A673 (cell line): ENCODE data around the gene MIER2. TPM values are rescaled to one million over a fixed set of nuclear protein-coding genes. Genes with fewer than 3 reads are reported as not detected.

Source experiments
- BruUV-seq: library from RNA; stranded (reverse); fragments of 400-500 nt; replicated peaks from 2 replicates; lab custom pipeline; 2021; lab: Mats Ljungman, UMichigan
- CTCF ChIA-PET: fragments of 300-600 bp; sonication (Branson Sonifier 250); formaldehyde crosslinking; loops from one replicate; lab custom pipeline; 2022; ENCODE audit warnings: antibody characterized with exemption; lab: Charles Lee
- POLR2A ChIA-PET: fragments of 300-600 bp; sonication (Branson Sonifier 250); formaldehyde crosslinking; loops from one replicate; lab custom pipeline; 2022; ENCODE audit warnings: antibody characterized with exemption; ENCODE audit not compliant: low non-redundant PET; lab: Charles Lee
- DNase-seq: peaks from one replicate; pipeline ENCODE4 v3.0.0-alpha.2; 2015; ENCODE audit warnings: low spot score
- H3K27ac ChIP-seq: fragments of 200-600 bp; sonication (generic); 2 replicates; pipeline ENCODE4 v1.5.1; 2016; ENCODE audit warnings: mixed run types, low read depth, mild to moderate bottlenecking, mixed read lengths, antibody characterized with exemption, low read length; ENCODE audit not compliant: poor library complexity, severe bottlenecking
- H3K27me3 ChIP-seq: fragments of 200-600 bp; sonication (generic); replicated peaks from 2 replicates; pipeline ENCODE4 v1.6.1; 2017; ENCODE audit warnings: mixed run types, low read depth, mild to moderate bottlenecking, mixed read lengths, antibody characterized with exemption, low read length; ENCODE audit not compliant: insufficient read depth, poor library complexity
- H3K36me3 ChIP-seq: fragments of 200-600 bp; sonication (generic); 2 replicates; pipeline ENCODE4 v1.6.1; 2016; ENCODE audit warnings: mixed run types, mild to moderate bottlenecking, mixed read lengths, antibody characterized with exemption, low read length; ENCODE audit not compliant: insufficient read depth, poor library complexity, severe bottlenecking
- H3K4me1 ChIP-seq: fragments of 200-600 bp; sonication (generic); 2 replicates; pipeline ENCODE4 v1.6.1; 2017; ENCODE audit warnings: mixed run types, mild to moderate bottlenecking, mixed read lengths, antibody characterized with exemption, low read length; ENCODE audit not compliant: insufficient read depth, poor library complexity, severe bottlenecking
- H3K4me3 ChIP-seq: fragments of 200-600 bp; sonication (generic); 2 replicates; pipeline ENCODE4 v1.5.1; 2016; ENCODE audit warnings: low read depth, mixed run types, mild to moderate bottlenecking, mixed read lengths, low read length; ENCODE audit not compliant: poor library complexity, severe bottlenecking
- H3K9me3 ChIP-seq: fragments of 200-600 bp; sonication (generic); 2 replicates; pipeline ENCODE4 v1.6.1; 2016; ENCODE audit warnings: mixed run types, low read depth, mild to moderate bottlenecking, mixed read lengths, antibody characterized with exemption, low read length; ENCODE audit not compliant: poor library complexity, severe bottlenecking
- CTCF ChIP-seq: fragments of 300-800, 200-600 bp; sonication (generic); conservative IDR thresholded peaks from 2 replicates; pipeline ENCODE4 v1.5.1; 2017; ENCODE audit warnings: low read depth, mild to moderate bottlenecking, antibody characterized with exemption, low read length, moderate library complexity, mixed read lengths
- EZH2 ChIP-seq: fragments of 200-600 bp; sonication (generic); IDR thresholded peaks from 2 replicates; pipeline ENCODE4 v1.6.1; 2017; ENCODE audit warnings: borderline replicate concordance, low read depth, mild to moderate bottlenecking, mixed read lengths, antibody characterized with exemption, low read length; ENCODE audit not compliant: poor library complexity, severe bottlenecking
- intact Hi-C: fragments of 100-400 bp; cut with micrococcal nuclease; formaldehyde crosslinking; loops from one replicate; pipeline ENCODE4 v1.10.0; 2022; ENCODE audit not compliant: unreplicated experiment
- total RNA-seq: library from RNA; stranded (reverse); gene quantifications from 2 replicates; pipeline ENCODE4 v1.2.3, GENCODE V29; 2021

The MIER2 gene
- total RNA-seq, 1 experiment from 2014 or later: 47.8 TPM

DNA sequence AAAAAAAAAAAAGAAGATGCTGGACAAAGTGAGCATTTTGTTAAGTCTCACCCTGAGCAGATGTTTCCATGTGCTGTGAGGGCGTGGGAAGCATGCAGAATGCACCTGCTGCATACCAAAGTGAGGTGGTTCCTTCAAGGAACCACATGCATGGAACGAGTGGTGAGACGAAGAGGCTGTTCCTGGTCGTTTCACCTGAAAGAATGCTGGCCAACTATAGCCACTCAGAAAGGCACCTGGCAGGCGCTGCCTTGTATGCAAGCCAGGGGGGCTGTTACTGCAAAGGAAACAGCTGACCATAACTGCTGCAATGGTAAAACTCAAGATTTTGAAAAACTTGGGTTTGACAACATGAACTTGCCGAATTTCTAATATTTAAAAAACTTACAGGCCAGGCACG lies 14.7 kb downstream of the MIER2 start:
- Histone ChIP-seq H3K4me1 (no peaks in the 10 kb centered on the region), H3K27ac (no peak overlapping the region), H3K4me3 (no peak overlapping the region), H3K27me3 (no peaks in the 10 kb centered on the region), H3K9me3 (peaks cover 4% of the 10 kb centered on the region), H3K36me3 (peaks cover 72% of the 10 kb centered on the region)
- intact Hi-C loops: no loop called here
- TF ChIP-seq EZH2 (no peak), CTCF (no peak)
- no TSS peak for BruUV-seq
- ChIA-PET POLR2A (no interaction called here), CTCF (no interaction called here)
- no peak for DNase-seq

DNA sequence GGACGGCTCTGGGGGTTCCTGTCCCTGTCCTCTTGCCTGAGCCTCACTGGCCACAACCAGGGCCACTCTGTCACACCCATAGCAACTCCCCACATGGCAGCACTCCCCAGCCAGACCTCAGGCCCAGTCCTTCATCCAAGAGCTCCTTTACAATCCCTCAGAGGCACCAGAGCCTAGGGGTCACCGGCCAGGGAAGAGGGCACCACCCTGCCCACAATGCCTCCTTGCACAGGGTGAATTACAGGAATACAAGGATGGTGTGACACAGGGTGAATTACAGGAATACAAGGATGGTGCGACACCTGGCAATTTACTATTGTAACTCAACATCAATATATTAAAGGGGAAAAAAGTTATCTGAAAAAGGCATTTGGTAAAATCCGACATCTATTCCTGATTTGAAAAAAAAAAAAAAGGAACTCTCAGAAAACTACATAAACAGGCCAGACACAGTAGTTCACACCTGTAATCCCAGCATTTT lies 16.5 kb downstream of the MIER2 start:
- Histone ChIP-seq H3K4me3 (no peak overlapping the region), H3K27me3 (no peaks in the 10 kb centered on the region), H3K9me3 (peaks cover 4% of the 10 kb centered on the region), H3K27ac (no peak overlapping the region), H3K4me1 (no peaks in the 10 kb centered on the region), H3K36me3 (peaks cover 71% of the 10 kb centered on the region)
- ChIA-PET CTCF (no interaction called here), POLR2A (no interaction called here)
- intact Hi-C loops: no loop called here
- BruUV-seq: no TSS peak
- TF ChIP-seq EZH2 (no peak), CTCF (no peak)
- no peak for DNase-seq

DNA sequence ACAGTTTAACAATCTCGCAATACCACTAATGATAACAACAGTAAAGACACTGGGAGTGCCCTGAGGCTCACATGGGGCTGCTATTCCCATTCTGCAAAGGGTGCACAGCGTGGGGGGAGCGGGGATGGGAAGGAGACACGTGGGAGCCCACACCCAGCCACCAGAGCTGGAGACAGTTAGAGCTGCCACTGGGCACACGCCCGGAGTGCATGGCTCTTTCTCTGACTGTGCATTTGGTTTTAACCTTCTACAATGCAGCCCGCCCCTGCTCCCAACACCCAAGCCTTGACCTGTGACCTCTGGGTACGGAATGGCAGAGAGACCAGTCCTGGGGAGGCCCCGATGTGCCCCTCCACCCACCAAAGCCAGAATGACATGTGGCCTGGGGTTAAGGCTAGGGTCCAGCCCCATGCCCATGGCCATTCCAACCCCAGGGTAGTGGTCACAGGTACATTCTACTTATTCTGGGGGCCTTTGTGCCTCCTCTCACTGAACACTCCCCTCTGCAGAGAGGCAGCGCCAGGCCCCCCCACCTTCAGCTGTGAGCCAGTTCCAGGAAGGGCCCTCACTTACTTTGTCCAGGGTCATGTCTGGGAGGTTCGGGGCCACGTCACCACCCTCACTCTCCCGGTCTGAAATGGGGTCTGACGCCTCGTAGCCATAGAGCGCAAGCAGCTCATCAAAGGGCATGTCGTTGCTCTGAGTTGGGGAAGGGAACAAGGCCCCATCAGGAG lies 17.1 kb downstream of the MIER2 start:
- Histone ChIP-seq H3K27ac (no peak overlapping the region), H3K4me3 (no peak overlapping the region), H3K36me3 (peaks cover 74% of the 10 kb centered on the region), H3K27me3 (no peaks in the 10 kb centered on the region), H3K4me1 (no peaks in the 10 kb centered on the region), H3K9me3 (peaks cover 4% of the 10 kb centered on the region)
- BruUV-seq: no TSS peak
- CTCF ChIA-PET: no interaction called here
- DNase-seq: no peak
- POLR2A ChIA-PET: no interaction called here
- intact Hi-C loops: no loop called here
- TF ChIP-seq CTCF (no peak), EZH2 (no peak)
